Measurements from ENCODE around the gene UGT1A10.
"Not testable (repeated sequence)": the region's sequence is repeated elsewhere in the genome, so short reads cannot be mapped to it uniquely, and the experiment has no call there.

The UGT1A10 gene

GRCh38 chr2:233638836-233639235, 2.6 kb downstream of the UGT1A10 start:
- Mint-ChIP-seq H3K4me3 (no peak overlapping the region), H3K9me3 (no peaks in the 10 kb centered on the region), H3K4me1 (ENCODE audit: low read depth) (no peaks in the 10 kb centered on the region), H3K27me3 (ENCODE audit: low read depth) (peaks cover 7% of the 10 kb centered on the region), H3K36me3 (ENCODE audit: low read depth) (no peaks in the 10 kb centered on the region), H3K27ac (no peak overlapping the region)

- Mint-ChIP-seq H3K27ac (no peak overlapping the region), H3K36me3 (ENCODE audit: low read depth) (no peaks in the 10 kb centered on the region), H3K4me1 (ENCODE audit: low read depth) (no peaks in the 10 kb centered on the region), H3K4me3 (no peak overlapping the region), H3K9me3 (peaks cover 5% of the 10 kb centered on the region), H3K27me3 (ENCODE audit: low read depth) (no peaks in the 10 kb centered on the region)
These were observed 3.6 kb downstream of the UGT1A10 start for GRCh38 chr2:233639860-233640259.

- no peaks in the 10 kb centered on the region for H3K27me3 Mint-ChIP-seq (ENCODE audit: low read depth)
- H3K4me1 Mint-ChIP-seq (ENCODE audit: low read depth), result no peaks in the 10 kb centered on the region
- H3K36me3 Mint-ChIP-seq (ENCODE audit: low read depth), result no peaks in the 10 kb centered on the region
- H3K9me3 Mint-ChIP-seq, result peaks cover 27% of the 10 kb centered on the region
- no peak overlapping the region for H3K4me3 Mint-ChIP-seq
- no peak overlapping the region for H3K27ac Mint-ChIP-seq
These were observed 6.9 kb downstream of the UGT1A10 start for GRCh38 chr2:233643128-233643527.

GRCh38 chr2:233646033-233646432, 9.8 kb downstream of the UGT1A10 start:
- H3K4me3 Mint-ChIP-seq; H3K27ac Mint-ChIP-seq; H3K4me1 Mint-ChIP-seq (ENCODE audit: low read depth); H3K27me3 Mint-ChIP-seq (ENCODE audit: low read depth); H3K36me3 Mint-ChIP-seq (ENCODE audit: low read depth): not testable (repeated sequence)
- peaks cover 27% of the 10 kb centered on the region for H3K9me3 Mint-ChIP-seq

- H3K27ac Mint-ChIP-seq, result no peak overlapping the region
- no peaks in the 10 kb centered on the region for H3K4me1 Mint-ChIP-seq (ENCODE audit: low read depth)
- H3K9me3 Mint-ChIP-seq, result peaks cover 16% of the 10 kb centered on the region
- H3K4me3 Mint-ChIP-seq, result no peak overlapping the region
- peaks cover 6% of the 10 kb centered on the region for H3K27me3 Mint-ChIP-seq (ENCODE audit: low read depth)
- no peaks in the 10 kb centered on the region for H3K36me3 Mint-ChIP-seq (ENCODE audit: low read depth)
These were observed 14.7 kb downstream of the UGT1A10 start for GRCh38 chr2:233650981-233651380.

- Mint-ChIP-seq H3K4me1 (ENCODE audit: low read depth) (no peaks in the 10 kb centered on the region), H3K4me3 (no peak overlapping the region), H3K9me3 (peaks cover 14% of the 10 kb centered on the region), H3K36me3 (ENCODE audit: low read depth) (no peaks in the 10 kb centered on the region), H3K27me3 (ENCODE audit: low read depth) (peaks cover 6% of the 10 kb centered on the region), H3K27ac (no peak overlapping the region)
These were observed 15.2 kb downstream of the UGT1A10 start for GRCh38 chr2:233651430-233651829.

GRCh38 chr2:233654501-233654900, 18.3 kb downstream of the UGT1A10 start:
- Mint-ChIP-seq H3K4me3 (no peak overlapping the region), H3K4me1 (ENCODE audit: low read depth) (no peaks in the 10 kb centered on the region), H3K27ac (no peak overlapping the region), H3K9me3 (no peaks in the 10 kb centered on the region), H3K27me3 (ENCODE audit: low read depth) (peaks cover 17% of the 10 kb centered on the region), H3K36me3 (ENCODE audit: low read depth) (no peaks in the 10 kb centered on the region)

- no peaks in the 10 kb centered on the region for H3K4me1 Mint-ChIP-seq (ENCODE audit: low read depth)
- no peaks in the 10 kb centered on the region for H3K36me3 Mint-ChIP-seq (ENCODE audit: low read depth)
- no peak overlapping the region for H3K27ac Mint-ChIP-seq
- peaks cover 22% of the 10 kb centered on the region for H3K27me3 Mint-ChIP-seq (ENCODE audit: low read depth)
- no peak overlapping the region for H3K4me3 Mint-ChIP-seq
- H3K9me3 Mint-ChIP-seq, result no peaks in the 10 kb centered on the region
These were observed 18.8 kb downstream of the UGT1A10 start for GRCh38 chr2:233655043-233655442.

- H3K9me3 Mint-ChIP-seq; H3K36me3 Mint-ChIP-seq (ENCODE audit: low read depth); H3K27ac Mint-ChIP-seq; H3K4me3 Mint-ChIP-seq; H3K4me1 Mint-ChIP-seq (ENCODE audit: low read depth): not testable (repeated sequence)
- peaks cover 25% of the 10 kb centered on the region for H3K27me3 Mint-ChIP-seq (ENCODE audit: low read depth)
These were observed 19.7 kb downstream of the UGT1A10 start for GRCh38 chr2:233655943-233656342.

GRCh38 chr2:233656443-233656842, 20.2 kb downstream of the UGT1A10 start:
- Mint-ChIP-seq H3K27me3 (ENCODE audit: low read depth) (peaks cover 30% of the 10 kb centered on the region), H3K27ac (no peak overlapping the region), H3K36me3 (ENCODE audit: low read depth) (no peaks in the 10 kb centered on the region), H3K9me3 (no peaks in the 10 kb centered on the region), H3K4me1 (ENCODE audit: low read depth) (no peaks in the 10 kb centered on the region), H3K4me3 (no peak overlapping the region)

GRCh38 chr2:233658610-233659009, 22.4 kb downstream of the UGT1A10 start:
- no peak overlapping the region for H3K4me3 Mint-ChIP-seq
- no peak overlapping the region for H3K27ac Mint-ChIP-seq
- H3K4me1 Mint-ChIP-seq (ENCODE audit: low read depth), result no peaks in the 10 kb centered on the region
- no peaks in the 10 kb centered on the region for H3K9me3 Mint-ChIP-seq
- no peaks in the 10 kb centered on the region for H3K36me3 Mint-ChIP-seq (ENCODE audit: low read depth)
- H3K27me3 Mint-ChIP-seq (ENCODE audit: low read depth), result peaks cover 32% of the 10 kb centered on the region

GRCh38 chr2:233663911-233664310, 27.7 kb downstream of the UGT1A10 start:
- H3K9me3 Mint-ChIP-seq, result no peaks in the 10 kb centered on the region
- H3K4me3 Mint-ChIP-seq, result no peak overlapping the region
- no peaks in the 10 kb centered on the region for H3K36me3 Mint-ChIP-seq (ENCODE audit: low read depth)
- H3K27me3 Mint-ChIP-seq (ENCODE audit: low read depth), result peaks cover 23% of the 10 kb centered on the region
- no peaks in the 10 kb centered on the region for H3K4me1 Mint-ChIP-seq (ENCODE audit: low read depth)
- H3K27ac Mint-ChIP-seq, result no peak overlapping the region

GRCh38 chr2:233668605-233669260, 32.5 kb downstream of the UGT1A10 start:
- Mint-ChIP-seq H3K4me1 (ENCODE audit: low read depth) (no peaks in the 10 kb centered on the region), H3K27me3 (ENCODE audit: low read depth) (no peaks in the 10 kb centered on the region), H3K27ac (no peak overlapping the region), H3K4me3 (no peak overlapping the region), H3K9me3 (no peaks in the 10 kb centered on the region), H3K36me3 (ENCODE audit: low read depth) (no peaks in the 10 kb centered on the region)

- H3K9me3 Mint-ChIP-seq, result no peaks in the 10 kb centered on the region
- no peaks in the 10 kb centered on the region for H3K27me3 Mint-ChIP-seq (ENCODE audit: low read depth)
- H3K4me1 Mint-ChIP-seq (ENCODE audit: low read depth), result no peaks in the 10 kb centered on the region
- H3K4me3 Mint-ChIP-seq, result no peak within 1 kb of the TSS
- H3K36me3 Mint-ChIP-seq (ENCODE audit: low read depth), result no peaks in the 10 kb centered on the region
- H3K27ac Mint-ChIP-seq, result no peak within 1 kb of the TSS
These were observed 35.3 kb downstream of the UGT1A10 start, which contains the start of gene UGT1A9 for GRCh38 chr2:233671290-233672161. Gene UGT1A9, plus strand, starts transcription at chr2:233671898. Its CDS starts 37 bp downstream, at chr2:233671935.

GRCh38 chr2:233672886-233673285, 36.6 kb downstream of the UGT1A10 start:
- H3K4me1 Mint-ChIP-seq (ENCODE audit: low read depth), result no peaks in the 10 kb centered on the region
- H3K36me3 Mint-ChIP-seq (ENCODE audit: low read depth), result no peaks in the 10 kb centered on the region
- no peak overlapping the region for H3K27ac Mint-ChIP-seq
- no peaks in the 10 kb centered on the region for H3K9me3 Mint-ChIP-seq
- H3K27me3 Mint-ChIP-seq (ENCODE audit: low read depth), result no peaks in the 10 kb centered on the region
- no peak overlapping the region for H3K4me3 Mint-ChIP-seq

Data from T-helper 1 cell treated with Interleukin-12 subunit alpha and Interleukin-12 subunit beta and Interleukin-4 antibody, amounts not matched to agents 30 μg/mL and 1 μg/mL, for 36 hours (primary cell).